T-cell (primary cell): ENCODE results near the gene C1orf21. TPM values are rescaled to one million over a fixed set of nuclear protein-coding genes. Genes with fewer than 3 reads are reported as not detected.
A peak's percentile ranks its signal among the peaks of the same experiment; 100 is the strongest.

ENCODE experiments used
- ATAC-seq, 4 experiments: fragments of 200-7000 bp in 3 of 4; fragments of 150-1000 bp in 1 of 4; cut with Tn5 transposase; replicated peaks in 1 of 4; 1 replicate in 3 of 4; 2 replicates in 1 of 4; pipeline ENCODE4 v1.10.0; 2021; ENCODE audit warnings: moderate library complexity in 3 of 4, mild to moderate bottlenecking in 2 of 4, moderate number of reproducible peaks in 1 of 4
- CTCF ChIA-PET, 2 donors: fragments of 300-600 bp; sonication (Branson Sonifier 250); formaldehyde crosslinking; loops; one replicate each; lab custom pipeline; 2022; ENCODE audit warnings: antibody characterized with exemption in 2 of 2; lab: Charles Lee
- POLR2A ChIA-PET, 2 donors: fragments of 300-600 bp; sonication (Branson Sonifier 250); formaldehyde crosslinking; loops; one replicate each; lab custom pipeline; 2022; ENCODE audit warnings: antibody characterized with exemption in 2 of 2; lab: Charles Lee
- DNase-seq, 35 experiments: peaks; one replicate each; pipeline versions ENCODE4 v3.0.0 to v3.0.0-alpha.2; 2013 to 2023
- H3K27ac ChIP-seq: one replicate; pipeline ENCODE4 v1.5.1; 2013; ENCODE audit warnings: low read length
- H3K27me3 ChIP-seq, 2 experiments: replicated peaks in 1 of 2; 1 replicate in 1 of 2; 2 replicates in 1 of 2; pipeline versions ENCODE4 v1.6.1 to v1.7.0; 2013; ENCODE audit warnings: low read length in 1 of 2, mixed read lengths in 1 of 2; ENCODE audit not compliant: control insufficient read depth in 2 of 2, insufficient read depth in 2 of 2; ENCODE audit errors: extremely low read depth in 1 of 2
- H3K36me3 ChIP-seq, 2 donors: 1 replicate in 1 of 2; 2 replicates in 1 of 2; pipeline versions ENCODE4 v1.6.1 to v1.7.0; 2013; ENCODE audit warnings: low read length in 1 of 2; ENCODE audit not compliant: control insufficient read depth in 2 of 2, insufficient read depth in 1 of 2; ENCODE audit errors: extremely low read depth in 1 of 2
- H3K4me1 ChIP-seq, 2 experiments: 1 replicate in 1 of 2; 2 replicates in 1 of 2; pipeline versions ENCODE4 v1.6.1 to v1.7.0; 2013; ENCODE audit warnings: low read length in 2 of 2, mixed read lengths in 1 of 2; ENCODE audit not compliant: insufficient read depth in 2 of 2, control insufficient read depth in 1 of 2; ENCODE audit errors: extremely low read depth in 1 of 2
- H3K4me3 ChIP-seq, 2 donors: 1 replicate in 1 of 2; 2 replicates in 1 of 2; pipeline versions ENCODE4 v1.5.1 to v1.7.0; 2013; ENCODE audit warnings: mild to moderate bottlenecking in 2 of 2, low read length in 1 of 2, moderate library complexity in 1 of 2; ENCODE audit not compliant: control insufficient read depth in 1 of 2; ENCODE audit errors: extremely low read depth in 1 of 2
- H3K9me3 ChIP-seq: 2 replicates; pipeline ENCODE4 v1.7.0; 2013
- H3K27ac Mint-ChIP-seq, 2 donors: one replicate each; pipeline ENCODE4 v1.8.0; 2020 to 2021; ENCODE audit warnings: mild to moderate bottlenecking in 2 of 2, mixed read lengths in 2 of 2
- H3K27me3 Mint-ChIP-seq, 2 donors: one replicate each; pipeline ENCODE4 v1.8.0; 2021 to 2022; ENCODE audit warnings: mixed read lengths in 2 of 2
- H3K36me3 Mint-ChIP-seq: one replicate; pipeline ENCODE4 v1.8.0; 2021; ENCODE audit warnings: mixed read lengths
- H3K4me1 Mint-ChIP-seq, 3 donors: one replicate each; pipeline ENCODE4 v1.8.0; 2020 to 2022; ENCODE audit warnings: mixed read lengths in 3 of 3, mild to moderate bottlenecking in 1 of 3
- H3K4me3 Mint-ChIP-seq, 3 donors: one replicate each; pipeline ENCODE4 v1.8.0; 2020 to 2022; ENCODE audit warnings: mild to moderate bottlenecking in 3 of 3, mixed read lengths in 3 of 3, moderate library complexity in 3 of 3
- H3K9me3 Mint-ChIP-seq, 3 donors: one replicate each; pipeline ENCODE4 v1.8.0; 2020 to 2022; ENCODE audit warnings: mixed read lengths in 3 of 3
- WGBS: methylation state at CpG from one replicate; pipeline ENCODE4 v1.1.5; 2013; ENCODE audit warnings: missing lambda C conversion rate; ENCODE audit not compliant: insufficient coverage; 5-methylcytosine and 5-hydroxymethylcytosine counted together
- total RNA-seq, 35 experiments: library from RNA in 6 of 35; stranded (reverse) in 6 of 35; fragments of 120-200 nt in 1 of 35; gene quantifications; one replicate each; pipeline versions ENCODE4 v1.2.1 to v1.2.4 and lab custom pipeline; 2013 to 2026

Gene C1orf21
- total RNA-seq, 5 donors from 2014 or later (not counting 1 experiment from before 2014, with no cell fraction given): 1.4 to 17.2 (median 5.9) TPM

DNA sequence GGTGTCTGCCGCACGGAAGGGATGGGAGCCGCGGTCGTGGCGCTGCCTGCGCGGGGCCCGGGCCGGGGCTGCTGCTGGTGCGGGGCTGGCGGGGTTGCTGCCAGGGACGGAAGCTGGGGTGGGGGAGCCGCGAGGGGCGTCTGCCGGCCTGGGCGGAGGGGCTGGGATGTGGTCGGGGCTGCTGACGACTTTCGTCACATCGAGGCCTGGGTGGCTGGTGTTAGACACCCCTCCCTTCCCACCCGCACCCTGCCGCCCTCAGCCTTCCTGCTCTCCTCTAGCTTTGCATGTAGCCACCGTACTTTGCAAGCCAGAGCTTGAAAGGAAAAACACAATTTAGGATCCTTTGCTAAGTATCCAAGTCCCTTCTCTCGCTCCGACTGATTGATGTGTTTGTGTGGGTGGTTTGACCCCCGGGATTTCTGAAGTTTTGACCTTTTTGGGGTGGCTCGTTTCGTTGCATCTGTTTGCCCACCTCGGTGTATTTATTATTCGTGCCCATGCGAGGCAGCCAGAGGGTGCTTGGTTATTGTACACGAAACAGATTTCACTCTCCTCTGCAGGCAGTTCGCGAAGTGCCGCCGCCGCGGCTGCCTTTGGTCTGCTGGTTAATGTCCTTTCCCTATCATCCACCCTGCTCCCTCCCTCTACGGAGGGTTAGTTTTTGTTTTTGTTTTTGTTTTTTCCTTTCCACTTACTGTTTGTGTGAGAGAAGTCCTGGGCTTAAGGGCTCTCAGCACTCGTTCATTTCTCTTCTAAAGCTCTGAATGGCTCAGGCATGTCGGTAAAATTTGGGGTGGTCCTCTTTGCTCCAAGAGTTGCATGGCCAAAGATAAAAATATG, 868 bp downstream of the C1orf21 start:
- POLR2A ChIA-PET: interaction anchor here in 1 of 2 donors (0.5 to 0.7 kb wide), 5 partner anchors 9 to 295 kb away, joined by 3 to 9 read pairs (median 3); no protein-coding TSS in a partner anchor
- 0% methylated on average over 23 of the region's 43 CpGs for WGBS
- peak overlapping the region; percentile 68 for H3K27ac ChIP-seq

DNA sequence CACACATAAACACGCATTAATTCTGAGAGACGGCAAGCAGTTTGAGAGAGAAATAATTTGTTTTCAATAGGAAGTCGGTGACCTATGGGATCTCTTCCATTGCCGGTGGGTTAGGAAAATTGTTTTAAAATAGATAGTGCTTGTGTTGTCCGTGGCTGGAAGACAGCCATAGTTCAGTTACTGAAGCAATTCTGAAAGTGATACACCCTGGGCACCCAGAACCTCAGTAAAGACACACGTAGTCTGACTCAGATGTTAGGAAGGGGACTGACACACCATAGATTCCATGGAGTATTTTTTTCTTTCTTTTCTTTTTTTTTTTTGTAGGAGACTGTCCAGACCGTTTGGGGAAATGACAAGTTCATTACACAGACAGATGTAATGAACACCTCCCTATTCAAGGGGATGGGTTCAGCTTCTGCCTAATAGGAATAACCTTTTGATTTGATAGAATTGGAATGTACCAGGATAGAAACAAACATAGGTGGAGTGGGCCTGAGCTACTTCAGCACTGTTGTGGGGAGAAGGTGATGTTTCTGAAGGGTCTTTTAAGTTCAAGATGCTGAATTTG, 1.6 kb downstream of the C1orf21 start:
- peak overlapping the region; percentile 68 for H3K27ac ChIP-seq
- H3K36me3 Mint-ChIP-seq: no peaks in the 10 kb centered on the region
- H3K4me3 Mint-ChIP-seq: peak overlapping the region; percentile 78 to 82 (median 80)
- DNase-seq: peak in 1 of 35 experiments; percentile 30
- peaks cover 57 to 65% of the 10 kb centered on the region in 2 donors for H3K27me3 Mint-ChIP-seq
- peaks cover 0 to 26% of the 10 kb centered on the region in 2 experiments for H3K27me3 ChIP-seq
- no peak for ATAC-seq
- WGBS: 17% methylated on average over 2 of the region's 7 CpGs
- H3K4me3 ChIP-seq: peak overlapping the region; percentile 58 to 62
- ChIA-PET POLR2A (no interaction called here), CTCF (no interaction called here)
- no peaks in the 10 kb centered on the region for H3K9me3 Mint-ChIP-seq
- peak overlapping the region in 1 of 2 donors; percentile 47 for H3K27ac Mint-ChIP-seq
- peaks cover 18 to 23% (median 21%) of the 10 kb centered on the region in 3 donors for H3K4me1 Mint-ChIP-seq
- H3K9me3 ChIP-seq: no peaks in the 10 kb centered on the region
- H3K36me3 ChIP-seq: no peaks in the 10 kb centered on the region
- peaks cover 5 to 18% of the 10 kb centered on the region in 2 experiments for H3K4me1 ChIP-seq

More for the DNA sequence above, 868 bp downstream of the C1orf21 start:
- H3K4me1 ChIP-seq: peaks cover 5 to 18% of the 10 kb centered on the region in 2 experiments
- H3K4me3 Mint-ChIP-seq: peak overlapping the region; percentile 78 to 82 (median 80)
- no peaks in the 10 kb centered on the region for H3K9me3 ChIP-seq
- no peaks in the 10 kb centered on the region for H3K36me3 Mint-ChIP-seq
- H3K27me3 Mint-ChIP-seq: peaks cover 55 to 65% of the 10 kb centered on the region in 2 donors
- no peaks in the 10 kb centered on the region for H3K9me3 Mint-ChIP-seq
- no peaks in the 10 kb centered on the region for H3K36me3 ChIP-seq
- H3K4me1 Mint-ChIP-seq: peaks cover 18 to 23% (median 21%) of the 10 kb centered on the region in 3 donors
- ATAC-seq (peak; percentile 8 to 67 (median 55)), DNase-seq (peak in 34 of 35 experiments; percentile 34 to 81 (median 62))
- peak overlapping the region in 1 of 2 donors; percentile 47 for H3K27ac Mint-ChIP-seq
- H3K27me3 ChIP-seq: peaks cover 0 to 26% of the 10 kb centered on the region in 2 experiments
- CTCF ChIA-PET: interaction anchor here in 1 of 2 donors (0.6 kb wide), 2 partner anchors 13 to 493 kb away, joined by 4 to 6 read pairs; no protein-coding TSS in a partner anchor
- peak overlapping the region; percentile 58 to 62 for H3K4me3 ChIP-seq

DNA sequence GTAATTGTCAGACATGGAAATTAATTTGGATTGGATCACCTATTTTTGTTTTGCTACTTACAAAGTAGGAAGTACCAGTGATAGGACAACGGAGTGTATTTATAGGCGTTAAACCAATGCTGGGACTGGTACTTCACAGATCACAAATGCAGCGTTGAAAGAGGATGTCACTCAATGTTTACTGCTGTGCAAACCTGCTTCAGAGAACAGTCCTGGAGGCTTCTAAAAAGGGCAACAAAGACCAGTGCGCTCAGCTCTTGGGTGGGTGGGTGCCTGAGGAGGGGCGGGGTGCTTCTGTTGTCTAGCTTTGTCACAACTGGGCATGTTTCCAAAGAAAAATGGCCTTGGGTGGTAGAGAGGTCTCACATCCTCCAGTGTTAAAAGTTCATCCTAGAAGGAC, 2.1 kb downstream of the C1orf21 start:
- ChIA-PET CTCF (no interaction called here), POLR2A (no interaction called here)
- Histone ChIP-seq H3K27me3 (peaks cover 0 to 23% of the 10 kb centered on the region in 2 experiments), H3K9me3 (no peaks in the 10 kb centered on the region), H3K4me3 (peak overlapping the region in 1 of 2 donors; percentile 62), H3K27ac (peak overlapping the region; percentile 68), H3K36me3 (no peaks in the 10 kb centered on the region), H3K4me1 (peaks cover 5 to 18% of the 10 kb centered on the region in 2 experiments)
- no peak for ATAC-seq
- no peak overlapping the region for H3K27ac Mint-ChIP-seq
- peaks cover 18 to 23% (median 21%) of the 10 kb centered on the region in 3 donors for H3K4me1 Mint-ChIP-seq
- H3K4me3 Mint-ChIP-seq: peak overlapping the region; percentile 78 to 82 (median 80)
- H3K9me3 Mint-ChIP-seq: no peaks in the 10 kb centered on the region
- DNase-seq: peak in 1 of 35 experiments; percentile 24
- no peaks in the 10 kb centered on the region for H3K36me3 Mint-ChIP-seq
- H3K27me3 Mint-ChIP-seq: peaks cover 56 to 61% of the 10 kb centered on the region in 2 donors
- 37% methylated on average over 5 of the region's 5 CpGs for whole genome bisulfite sequencing

DNA sequence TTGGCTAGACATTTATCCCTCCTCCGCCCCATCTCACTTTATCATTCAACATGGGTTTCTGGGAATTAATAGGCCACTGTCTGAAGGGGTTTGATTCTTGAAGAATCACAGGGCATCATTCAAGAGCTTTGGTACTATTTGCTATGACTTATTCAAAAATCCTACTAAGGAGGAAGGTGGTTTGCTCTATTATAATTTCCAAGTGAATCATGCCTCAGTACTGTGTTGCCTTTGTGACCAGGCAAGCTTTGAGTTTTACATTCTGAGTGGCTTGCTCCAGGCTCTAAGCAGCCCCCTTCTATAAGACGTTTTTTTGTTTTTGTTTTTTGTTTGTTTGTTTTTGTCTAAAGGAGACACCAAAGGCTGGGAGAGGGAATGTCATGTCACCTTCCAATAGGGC, 2.6 kb downstream of the C1orf21 start:
- H3K27ac ChIP-seq: no peak overlapping the region
- CTCF ChIA-PET: no interaction called here
- no peak overlapping the region for H3K4me3 Mint-ChIP-seq
- no peaks in the 10 kb centered on the region for H3K36me3 ChIP-seq
- peaks cover 5 to 18% of the 10 kb centered on the region in 2 experiments for H3K4me1 ChIP-seq
- peaks cover 0 to 23% of the 10 kb centered on the region in 2 experiments for H3K27me3 ChIP-seq
- WGBS: no CpG with 5 or more reads among the region's 2 CpGs
- no peak for DNase-seq
- no peaks in the 10 kb centered on the region for H3K36me3 Mint-ChIP-seq
- H3K4me1 Mint-ChIP-seq: peaks cover 18 to 23% (median 21%) of the 10 kb centered on the region in 3 donors
- no peak overlapping the region for H3K27ac Mint-ChIP-seq
- no peak for ATAC-seq
- H3K4me3 ChIP-seq: no peak overlapping the region
- peaks cover 53 to 56% of the 10 kb centered on the region in 2 donors for H3K27me3 Mint-ChIP-seq
- no peaks in the 10 kb centered on the region for H3K9me3 Mint-ChIP-seq
- no peaks in the 10 kb centered on the region for H3K9me3 ChIP-seq
- POLR2A ChIA-PET: no interaction called here

DNA sequence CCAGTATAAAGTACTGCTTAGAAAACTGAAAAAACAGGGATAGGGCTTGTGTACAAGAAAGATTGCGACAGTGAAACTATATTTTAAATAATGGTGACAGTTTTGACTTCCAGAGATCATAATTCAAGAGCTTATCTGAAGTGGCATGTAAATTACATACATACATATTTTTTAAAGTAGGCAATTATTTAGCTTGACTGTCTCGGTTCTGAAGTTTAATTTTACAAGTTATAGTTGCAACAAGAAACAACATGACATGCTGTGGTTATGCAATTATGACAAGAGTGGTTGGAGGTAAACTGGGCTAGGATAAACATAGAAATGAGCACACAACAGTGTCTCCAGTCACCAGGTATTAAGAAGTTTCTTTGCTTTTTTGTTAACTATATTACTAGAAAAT, 4.1 kb downstream of the C1orf21 start:
- H3K27ac Mint-ChIP-seq: no peak overlapping the region
- no peak overlapping the region for H3K4me3 Mint-ChIP-seq
- H3K27ac ChIP-seq: no peak overlapping the region
- H3K36me3 Mint-ChIP-seq: no peaks in the 10 kb centered on the region
- no peaks in the 10 kb centered on the region for H3K9me3 Mint-ChIP-seq
- no CpG with 5 or more reads among the region's 2 CpGs for whole genome bisulfite sequencing
- H3K4me3 ChIP-seq: no peak overlapping the region
- peaks cover 5 to 16% of the 10 kb centered on the region in 2 experiments for H3K4me1 ChIP-seq
- peaks cover 42 to 53% of the 10 kb centered on the region in 2 donors for H3K27me3 Mint-ChIP-seq
- ATAC-seq (no peak), DNase-seq (no peak)
- no peaks in the 10 kb centered on the region for H3K36me3 ChIP-seq
- no peaks in the 10 kb centered on the region for H3K9me3 ChIP-seq
- H3K27me3 ChIP-seq: peaks cover 0 to 17% of the 10 kb centered on the region in 2 experiments
- H3K4me1 Mint-ChIP-seq: peaks cover 15 to 16% (median 16%) of the 10 kb centered on the region in 3 donors
- ChIA-PET POLR2A (no interaction called here), CTCF (no interaction called here)

DNA sequence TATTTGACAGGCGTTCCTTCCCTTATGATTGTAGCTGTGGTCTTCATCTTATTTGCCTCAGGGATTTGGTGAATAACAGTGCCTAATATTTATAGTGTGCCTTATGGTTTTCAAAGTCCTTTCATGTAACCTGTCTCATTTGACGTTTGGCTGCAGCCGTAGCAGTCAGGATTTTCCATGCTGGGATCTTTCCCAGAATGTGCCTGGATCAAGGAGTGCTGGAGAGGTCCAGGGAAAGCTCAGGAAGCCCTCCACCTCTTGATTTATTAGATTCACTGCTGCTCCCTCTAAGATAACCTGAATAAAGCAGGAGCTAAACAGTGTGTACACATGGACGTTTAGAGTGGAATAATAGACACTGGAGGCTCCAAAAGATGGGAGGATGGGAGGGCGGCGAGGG, 5.2 kb downstream of the C1orf21 start:
- CTCF ChIA-PET: no interaction called here
- H3K9me3 Mint-ChIP-seq: no peaks in the 10 kb centered on the region
- peaks cover 13 to 14% (median 13%) of the 10 kb centered on the region in 3 donors for H3K4me1 Mint-ChIP-seq
- H3K27ac Mint-ChIP-seq: no peak overlapping the region
- no peaks in the 10 kb centered on the region for H3K36me3 Mint-ChIP-seq
- Histone ChIP-seq H3K9me3 (no peaks in the 10 kb centered on the region), H3K4me3 (no peak overlapping the region), H3K27me3 (peaks cover 0 to 8% of the 10 kb centered on the region in 2 experiments), H3K36me3 (no peaks in the 10 kb centered on the region), H3K27ac (no peak overlapping the region), H3K4me1 (peaks cover 5 to 7% of the 10 kb centered on the region in 2 experiments)
- DNase-seq (no peak), ATAC-seq (no peak)
- POLR2A ChIA-PET: no interaction called here
- no peak overlapping the region for H3K4me3 Mint-ChIP-seq
- 80% methylated on average over 1 of the region's 6 CpGs for WGBS
- peaks cover 43 to 54% of the 10 kb centered on the region in 2 donors for H3K27me3 Mint-ChIP-seq
